ENCODE measurements around the gene CPAMD8. TPM values are rescaled to one million over a fixed set of nuclear protein-coding genes. Genes with fewer than 3 reads are reported as not detected.
A peak's percentile ranks its signal among the peaks of the same experiment; 100 is the strongest.

The CPAMD8 gene
- total and polyA plus RNA-seq, 10 of the 15 experiments (the other 5 are each of a cell fraction or from before 2014, with no cell fraction given): 0.12 to 0.97 (median 0.25) TPM; not detected in 3

- FAIRE-seq (no peak), ATAC-seq (peak; percentile 30), DNase-seq (ENCODE audit: low read depth, low spot score) (no peak)
- SMC1A ChIA-PET (ENCODE audit: uncharacterized antibody, unreplicated experiment): no interaction called here
- POLR2A ChIA-PET: no interaction called here
- no peak overlapping the region for H3K9ac ChIP-seq (ENCODE audit: control insufficient read depth, insufficient read depth, low read length)
- TF ChIP-seq NRF1 (conservative IDR thresholded peaks at IDR 0.05; ENCODE audit: low read depth, low read length): no peak
- TF ChIP-seq YBX1 (IDR thresholded peaks at IDR 0.05): no peak
- TF ChIP-seq POLR2AphosphoS5 (IDR thresholded peaks at IDR 0.05; ENCODE audit: low read length): no peak
- no peak for TF ChIP-seq RUNX3 (IDR thresholded peaks at IDR 0.05; ENCODE audit: low read length)
- TF ChIP-seq MTA3 (IDR thresholded peaks at IDR 0.05; ENCODE audit: borderline replicate concordance, low read length): no peak
- no peak for TF ChIP-seq IKZF1 (conservative IDR thresholded peaks at IDR 0.05)
- TF ChIP-seq NR2C1 (IDR thresholded peaks at IDR 0.05): no peak
- no peak for TF ChIP-seq CBX5 (IDR thresholded peaks at IDR 0.05; ENCODE audit: low read depth)
- no peak for TF ChIP-seq REST (IDR thresholded peaks at IDR 0.05; ENCODE audit: low read depth, low read length)
- TF ChIP-seq SUPT20H (IDR thresholded peaks at IDR 0.05; ENCODE audit: borderline replicate concordance, control insufficient read depth, low read depth, low read length): no peak
- TF ChIP-seq PRDM15 (CRISPR knock-in tag; IDR thresholded peaks at IDR 0.05): no peak
- no peak for TF ChIP-seq IKZF2 (IDR thresholded peaks at IDR 0.05)
- no peak for TF ChIP-seq RB1 (IDR thresholded peaks at IDR 0.05; ENCODE audit: borderline replicate concordance)
- TF ChIP-seq RCOR1 (conservative IDR thresholded peaks at IDR 0.05; ENCODE audit: low read depth, low read length): no peak
- TF ChIP-seq PML (IDR thresholded peaks at IDR 0.05; ENCODE audit: low read length): no peak
- no peak for TF ChIP-seq YY1 (IDR thresholded peaks at IDR 0.05; ENCODE audit: low read depth, low read length)
- TF ChIP-seq KAT2A (conservative IDR thresholded peaks at IDR 0.05; ENCODE audit: control insufficient read depth, low read depth, low read length): no peak
- no peak for TF ChIP-seq EED (IDR thresholded peaks at IDR 0.05; ENCODE audit: low read depth)
- no peak for TF ChIP-seq MEF2A (IDR thresholded peaks at IDR 0.05; ENCODE audit: insufficient read depth, low read depth, low read length)
- H3K27ac ChIP-seq (ENCODE audit: control insufficient read depth, insufficient read depth): no peak overlapping the region
- H2AFZ ChIP-seq (ENCODE audit: control insufficient read depth, low read depth, low read length): no peak overlapping the region
- no peaks in the 10 kb centered on the region for H4K20me1 ChIP-seq (ENCODE audit: control insufficient read depth, insufficient read depth)
- 31% methylated on average over 3 of the region's 3 CpGs for WGBS (ENCODE audit: insufficient coverage, insufficient replicate concordance, low lambda C conversion rate, missing lambda C conversion rate)
- in situ Hi-C loops (cut with MboI): no loop called here
- 0 out of 2 replicates have a peak overlapping the region, but pooled peaks have one; percentile 9 for H3K4me2 ChIP-seq (ENCODE audit: control insufficient read depth, insufficient read depth)
- RAD21 ChIA-PET (ENCODE audit: unreplicated experiment): no interaction called here
- intact Hi-C loops (cut with micrococcal nuclease; ENCODE audit: unreplicated experiment): no loop called here
- H3K4me1 ChIP-seq (ENCODE audit: control insufficient read depth, insufficient read depth, low read length): peaks cover 14% of the 10 kb centered on the region
- H3K9me3 ChIP-seq (replicated peaks; ENCODE audit: control insufficient read depth, insufficient read depth, low read length): peaks cover 16% of the 10 kb centered on the region; the same call in 2 of the 3 replicates
- CTCF ChIA-PET: no interaction called here
- no TSS peak for BruUV-seq (replicated peaks)
- no peaks in the 10 kb centered on the region for H3K27me3 ChIP-seq (replicated peaks in 1 of 2; ENCODE audit: control insufficient read depth in 2 of 2, insufficient read depth in 2 of 2, low read length in 1 of 2)
- H3K36me3 ChIP-seq (ENCODE audit: control insufficient read depth in 2 of 2, insufficient read depth in 2 of 2, low read length in 1 of 2): peaks cover 3 to 9% of the 10 kb centered on the region in 2 experiments
- H3K4me3 ChIP-seq: no peak overlapping the region
- H3K79me2 ChIP-seq (ENCODE audit: control insufficient read depth, insufficient read depth, low read length): no peaks in the 10 kb centered on the region
These were observed 143.1 kb downstream of the CPAMD8 start for GRCh38 chr19:16883522-16883921.

Data from GM12878 (cell line).